ENCODE results near the gene HBEGF. TPM values are rescaled to one million over a fixed set of nuclear protein-coding genes. Genes with fewer than 3 reads are reported as not detected.

The HBEGF gene
- total RNA-seq, 1 experiment from 2014 or later: 1.8 TPM

- Histone ChIP-seq H4K20me1 (ENCODE audit: insufficient read depth, low read depth, low read length) (peaks cover 4% of the 10 kb centered on the region; the same call in 1 of the 2 replicates), H3K79me2 (ENCODE audit: low read length) (peaks cover 73% of the 10 kb centered on the region), H3K4me3 (ENCODE audit: low read length) (no peak overlapping the region), H3K27me3 (ENCODE audit: low read length) (no peaks in the 10 kb centered on the region), H2AFZ (ENCODE audit: low read length) (no peak overlapping the region), H3K36me3 (ENCODE audit: insufficient read depth, low read length) (peaks cover 4% of the 10 kb centered on the region; the same call in 1 of the 2 replicates), H3K9me3 (ENCODE audit: low read length) (no peaks in the 10 kb centered on the region), H3K9me2 (replicated peaks; ENCODE audit: insufficient read depth, low read length) (no peaks in the 10 kb centered on the region), H3K27ac (ENCODE audit: low read length) (no peak overlapping the region), H3K4me2 (ENCODE audit: low read depth, low read length, poor library complexity, severe bottlenecking) (no peak overlapping the region), H3K4me1 (ENCODE audit: low read length) (peaks cover 39% of the 10 kb centered on the region), H3K9ac (ENCODE audit: low read length) (no peak overlapping the region)
- DNase-seq: no peak
These were observed 47.3 kb downstream of the HBEGF start for GRCh38 chr5:140299056-140299455.

- H4K20me1 ChIP-seq (ENCODE audit: insufficient read depth, low read depth, low read length): peaks cover 4% of the 10 kb centered on the region; the same call in 1 of the 2 replicates
- H3K27me3 ChIP-seq (ENCODE audit: low read length): no peaks in the 10 kb centered on the region
- no peak overlapping the region for H3K4me2 ChIP-seq (ENCODE audit: low read depth, low read length, poor library complexity, severe bottlenecking)
- no peak overlapping the region for H3K4me3 ChIP-seq (ENCODE audit: low read length)
- H3K27ac ChIP-seq (ENCODE audit: low read length): no peak overlapping the region
- H3K4me1 ChIP-seq (ENCODE audit: low read length): peaks cover 43% of the 10 kb centered on the region
- H3K79me2 ChIP-seq (ENCODE audit: low read length): peaks cover 82% of the 10 kb centered on the region
- H2AFZ ChIP-seq (ENCODE audit: low read length): no peak overlapping the region
- peaks cover 4% of the 10 kb centered on the region; the same call in 1 of the 2 replicates for H3K36me3 ChIP-seq (ENCODE audit: insufficient read depth, low read length)
- no peaks in the 10 kb centered on the region for H3K9me2 ChIP-seq (replicated peaks; ENCODE audit: insufficient read depth, low read length)
- DNase-seq: no peak
- H3K9me3 ChIP-seq (ENCODE audit: low read length): no peaks in the 10 kb centered on the region
- no peak overlapping the region for H3K9ac ChIP-seq (ENCODE audit: low read length)
These were observed 48.2 kb downstream of the HBEGF start for GRCh38 chr5:140298183-140298601.

- H3K36me3 ChIP-seq (ENCODE audit: insufficient read depth, low read length): peaks cover 4% of the 10 kb centered on the region; the same call in 1 of the 2 replicates
- no peak overlapping the region for H2AFZ ChIP-seq (ENCODE audit: low read length)
- no peak overlapping the region for H3K9ac ChIP-seq (ENCODE audit: low read length)
- H3K4me3 ChIP-seq (ENCODE audit: low read length): no peak overlapping the region
- peaks cover 4% of the 10 kb centered on the region; the same call in 1 of the 2 replicates for H4K20me1 ChIP-seq (ENCODE audit: insufficient read depth, low read depth, low read length)
- no peaks in the 10 kb centered on the region for H3K9me2 ChIP-seq (replicated peaks; ENCODE audit: insufficient read depth, low read length)
- H3K9me3 ChIP-seq (ENCODE audit: low read length): no peaks in the 10 kb centered on the region
- DNase-seq: no peak
- H3K4me1 ChIP-seq (ENCODE audit: low read length): peaks cover 49% of the 10 kb centered on the region
- no peaks in the 10 kb centered on the region for H3K27me3 ChIP-seq (ENCODE audit: low read length)
- no peak overlapping the region for H3K27ac ChIP-seq (ENCODE audit: low read length)
- no peak overlapping the region for H3K4me2 ChIP-seq (ENCODE audit: low read depth, low read length, poor library complexity, severe bottlenecking)
- H3K79me2 ChIP-seq (ENCODE audit: low read length): peaks cover 85% of the 10 kb centered on the region
These were observed 49.1 kb downstream of the HBEGF start for GRCh38 chr5:140297283-140297682.

- Histone ChIP-seq H3K9me3 (ENCODE audit: low read length) (no peaks in the 10 kb centered on the region), H3K36me3 (ENCODE audit: insufficient read depth, low read length) (peaks cover 4% of the 10 kb centered on the region; the same call in 1 of the 2 replicates), H3K27me3 (ENCODE audit: low read length) (no peaks in the 10 kb centered on the region), H3K9ac (ENCODE audit: low read length) (no peak overlapping the region), H3K4me1 (ENCODE audit: low read length) (peaks cover 40% of the 10 kb centered on the region), H2AFZ (ENCODE audit: low read length) (no peak overlapping the region), H3K9me2 (replicated peaks; ENCODE audit: insufficient read depth, low read length) (no peaks in the 10 kb centered on the region), H3K27ac (ENCODE audit: low read length) (no peak overlapping the region), H4K20me1 (ENCODE audit: insufficient read depth, low read depth, low read length) (peaks cover 4% of the 10 kb centered on the region; the same call in 1 of the 2 replicates), H3K79me2 (ENCODE audit: low read length) (peaks cover 85% of the 10 kb centered on the region), H3K4me2 (ENCODE audit: low read depth, low read length, poor library complexity, severe bottlenecking) (no peak overlapping the region), H3K4me3 (ENCODE audit: low read length) (no peak overlapping the region)
- DNase-seq: no peak
These were observed 50.1 kb downstream of the HBEGF start for GRCh38 chr5:140296289-140296688.

DNA sequence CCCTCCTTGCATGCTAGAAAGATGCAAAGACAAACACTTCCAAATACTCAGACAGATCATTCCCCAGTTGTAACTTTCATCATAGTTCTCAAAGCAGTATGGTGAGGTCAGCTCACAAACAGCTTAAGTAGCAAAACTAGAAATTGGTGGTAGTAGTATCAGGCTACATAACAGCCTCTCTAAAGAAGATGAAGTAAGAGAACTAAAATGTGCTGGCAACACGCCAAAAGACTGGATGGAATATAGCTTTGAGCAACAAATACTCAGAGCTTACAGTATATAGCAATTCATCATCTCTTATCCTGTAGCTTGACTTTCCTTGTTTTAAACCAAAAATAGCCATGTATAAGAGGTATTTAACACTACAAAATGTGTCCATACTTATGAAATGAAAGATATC is 51.0 kb downstream of the HBEGF start:
- H3K27ac ChIP-seq (ENCODE audit: low read length): no peak overlapping the region
- H3K27me3 ChIP-seq (ENCODE audit: low read length): no peaks in the 10 kb centered on the region
- no peaks in the 10 kb centered on the region for H3K9me3 ChIP-seq (ENCODE audit: low read length)
- no peaks in the 10 kb centered on the region for H3K9me2 ChIP-seq (replicated peaks; ENCODE audit: insufficient read depth, low read length)
- peak; percentile 71 for DNase-seq
- H3K4me1 ChIP-seq (ENCODE audit: low read length): peaks cover 38% of the 10 kb centered on the region
- peaks cover 1% of the 10 kb centered on the region; the same call in 1 of the 2 replicates for H3K36me3 ChIP-seq (ENCODE audit: insufficient read depth, low read length)
- peaks cover 85% of the 10 kb centered on the region for H3K79me2 ChIP-seq (ENCODE audit: low read length)
- no peak overlapping the region for H3K4me3 ChIP-seq (ENCODE audit: low read length)
- no peak overlapping the region for H3K9ac ChIP-seq (ENCODE audit: low read length)
- peaks cover 4% of the 10 kb centered on the region; the same call in 1 of the 2 replicates for H4K20me1 ChIP-seq (ENCODE audit: insufficient read depth, low read depth, low read length)
- peak overlapping the region; percentile 36 for H3K4me2 ChIP-seq (ENCODE audit: low read depth, low read length, poor library complexity, severe bottlenecking)
- no peak overlapping the region for H2AFZ ChIP-seq (ENCODE audit: low read length)

GRCh38 chr5:140294753-140295152 is 51.6 kb downstream of the HBEGF start:
- H3K4me1 ChIP-seq (ENCODE audit: low read length): peaks cover 38% of the 10 kb centered on the region
- no peak overlapping the region for H3K27ac ChIP-seq (ENCODE audit: low read length)
- no peak overlapping the region for H2AFZ ChIP-seq (ENCODE audit: low read length)
- H3K4me3 ChIP-seq (ENCODE audit: low read length): no peak overlapping the region
- H3K9me2 ChIP-seq (replicated peaks; ENCODE audit: insufficient read depth, low read length): no peaks in the 10 kb centered on the region
- peaks cover 4% of the 10 kb centered on the region; the same call in 1 of the 2 replicates for H4K20me1 ChIP-seq (ENCODE audit: insufficient read depth, low read depth, low read length)
- H3K79me2 ChIP-seq (ENCODE audit: low read length): peaks cover 87% of the 10 kb centered on the region
- peak overlapping the region; percentile 36 for H3K4me2 ChIP-seq (ENCODE audit: low read depth, low read length, poor library complexity, severe bottlenecking)
- peak; percentile 51 for DNase-seq
- H3K27me3 ChIP-seq (ENCODE audit: low read length): no peaks in the 10 kb centered on the region
- no peak overlapping the region for H3K9ac ChIP-seq (ENCODE audit: low read length)
- H3K36me3 ChIP-seq (ENCODE audit: insufficient read depth, low read length): no peaks in the 10 kb centered on the region
- H3K9me3 ChIP-seq (ENCODE audit: low read length): no peaks in the 10 kb centered on the region

DNA sequence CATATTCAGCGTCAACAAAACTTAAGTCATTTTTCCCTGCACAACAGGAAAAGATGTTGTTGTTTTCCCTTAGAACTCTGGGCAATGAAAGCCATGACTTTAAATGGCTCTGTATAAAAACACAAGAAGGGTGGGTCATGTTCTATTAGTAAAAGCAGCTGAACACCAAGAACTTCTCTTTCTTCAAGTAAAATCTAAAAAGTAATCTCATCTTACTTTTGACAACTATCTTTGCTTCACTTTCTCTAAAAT is 52.6 kb downstream of the HBEGF start:
- Histone ChIP-seq H3K4me2 (ENCODE audit: low read depth, low read length, poor library complexity, severe bottlenecking) (no peak overlapping the region), H3K9ac (ENCODE audit: low read length) (no peak overlapping the region), H2AFZ (ENCODE audit: low read length) (no peak overlapping the region)

DNA sequence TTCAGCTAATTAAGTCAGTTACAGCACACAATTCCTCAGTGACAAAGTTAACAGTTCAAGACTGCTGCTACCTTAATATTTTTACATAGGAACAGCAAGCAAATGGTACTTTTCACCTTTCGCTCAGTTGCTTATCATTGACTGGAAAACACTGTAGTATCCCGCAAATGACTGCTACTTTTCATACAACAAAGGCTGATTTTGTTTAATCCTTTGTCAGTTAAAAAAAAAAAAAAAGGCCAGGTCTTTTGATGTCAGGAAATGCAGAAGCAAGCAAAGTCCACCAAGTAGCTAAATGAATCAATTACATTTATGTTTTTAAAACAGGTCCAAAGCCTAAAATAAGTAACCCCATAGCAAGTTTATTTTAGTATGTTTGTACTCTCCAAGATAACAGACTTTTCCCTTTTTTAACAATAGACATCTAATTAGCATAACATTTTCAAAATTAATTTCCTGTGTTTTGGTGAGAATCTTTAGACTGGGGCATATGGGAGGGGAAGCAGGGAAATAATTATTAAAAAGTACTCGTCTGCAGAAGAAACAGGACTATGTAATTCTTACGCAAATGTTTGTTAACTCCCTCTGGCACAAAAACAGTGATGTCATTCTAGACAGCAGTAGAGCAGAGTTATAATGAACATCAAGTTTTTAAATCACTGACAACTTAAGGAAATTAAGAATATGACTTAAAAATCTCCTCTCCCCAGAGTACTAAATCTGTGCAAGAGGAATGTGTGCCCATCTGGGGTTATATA is 53.1 kb downstream of the HBEGF start:
- H4K20me1 ChIP-seq (ENCODE audit: insufficient read depth, low read depth, low read length): peaks cover 4% of the 10 kb centered on the region; the same call in 1 of the 2 replicates
- H3K9me3 ChIP-seq (ENCODE audit: low read length): no peaks in the 10 kb centered on the region
- H3K4me1 ChIP-seq (ENCODE audit: low read length): peaks cover 38% of the 10 kb centered on the region
- no peaks in the 10 kb centered on the region for H3K36me3 ChIP-seq (ENCODE audit: insufficient read depth, low read length)
- no peak for DNase-seq
- no peak overlapping the region for H3K4me3 ChIP-seq (ENCODE audit: low read length)
- no peak overlapping the region for H2AFZ ChIP-seq (ENCODE audit: low read length)
- no peak overlapping the region for H3K27ac ChIP-seq (ENCODE audit: low read length)
- H3K79me2 ChIP-seq (ENCODE audit: low read length): peaks cover 98% of the 10 kb centered on the region
- H3K27me3 ChIP-seq (ENCODE audit: low read length): no peaks in the 10 kb centered on the region
- H3K4me2 ChIP-seq (ENCODE audit: low read depth, low read length, poor library complexity, severe bottlenecking): no peak overlapping the region
- H3K9ac ChIP-seq (ENCODE audit: low read length): no peak overlapping the region
- no peaks in the 10 kb centered on the region for H3K9me2 ChIP-seq (replicated peaks; ENCODE audit: insufficient read depth, low read length)

More for the DNA sequence above, 52.6 kb downstream of the HBEGF start:
- peaks cover 38% of the 10 kb centered on the region for H3K4me1 ChIP-seq (ENCODE audit: low read length)
- DNase-seq: no peak
- peaks cover 4% of the 10 kb centered on the region; the same call in 1 of the 2 replicates for H4K20me1 ChIP-seq (ENCODE audit: insufficient read depth, low read depth, low read length)
- no peak overlapping the region for H3K27ac ChIP-seq (ENCODE audit: low read length)
- no peaks in the 10 kb centered on the region for H3K36me3 ChIP-seq (ENCODE audit: insufficient read depth, low read length)
- peaks cover 97% of the 10 kb centered on the region for H3K79me2 ChIP-seq (ENCODE audit: low read length)
- no peaks in the 10 kb centered on the region for H3K9me3 ChIP-seq (ENCODE audit: low read length)
- no peaks in the 10 kb centered on the region for H3K27me3 ChIP-seq (ENCODE audit: low read length)
- no peak overlapping the region for H3K4me3 ChIP-seq (ENCODE audit: low read length)
- H3K9me2 ChIP-seq (replicated peaks; ENCODE audit: insufficient read depth, low read length): no peaks in the 10 kb centered on the region

Data from Karpas-422 (cell line).